Loucy (cell line): ENCODE data around the gene BBX.

Source experiments
- EZH2phosphoT487 ChIP-seq: fragments of 200-600 bp; IDR thresholded peaks from 2 replicates; pipeline ENCODE4 v1.6.1; 2018; ENCODE audit warnings: antibody characterized with exemption, mild to moderate bottlenecking, moderate library complexity, borderline replicate concordance
- TF ChIP-seq, protein P1 (sequence below): fragments of 200-600 bp; sonication (generic); conservative IDR thresholded peaks from 2 replicates; pipeline ENCODE4 v1.5.1; 2014; ENCODE audit warnings: mild to moderate bottlenecking, antibody characterized with exemption, low read length

DNA sequence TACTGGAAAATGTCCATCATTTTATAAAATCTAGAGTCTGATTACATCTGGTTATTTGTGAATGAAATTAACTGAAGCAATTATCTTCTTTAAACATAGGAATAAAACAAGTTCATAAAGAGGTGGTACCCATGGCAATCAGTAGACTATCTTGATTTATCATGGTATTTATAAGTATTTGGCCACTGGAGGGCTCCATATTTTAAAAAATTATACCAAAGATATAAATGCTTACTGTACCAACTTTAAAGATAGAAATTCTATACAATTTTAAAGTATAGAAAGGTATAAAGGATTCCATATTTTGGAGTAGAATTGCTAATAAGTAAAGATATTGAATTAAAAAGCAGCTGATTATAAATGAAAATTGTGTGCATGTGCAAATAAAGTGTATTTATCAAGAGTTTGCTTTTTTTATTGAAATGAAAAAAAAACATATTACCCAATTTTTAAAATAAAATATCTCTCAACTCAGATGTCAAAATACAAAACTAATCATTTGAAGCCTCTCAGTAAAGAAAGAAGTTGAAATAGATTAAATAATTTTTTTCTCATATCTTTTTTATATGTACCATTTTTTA is 105.3 kb downstream of the BBX start:
- TF ChIP-seq, protein P1, sequence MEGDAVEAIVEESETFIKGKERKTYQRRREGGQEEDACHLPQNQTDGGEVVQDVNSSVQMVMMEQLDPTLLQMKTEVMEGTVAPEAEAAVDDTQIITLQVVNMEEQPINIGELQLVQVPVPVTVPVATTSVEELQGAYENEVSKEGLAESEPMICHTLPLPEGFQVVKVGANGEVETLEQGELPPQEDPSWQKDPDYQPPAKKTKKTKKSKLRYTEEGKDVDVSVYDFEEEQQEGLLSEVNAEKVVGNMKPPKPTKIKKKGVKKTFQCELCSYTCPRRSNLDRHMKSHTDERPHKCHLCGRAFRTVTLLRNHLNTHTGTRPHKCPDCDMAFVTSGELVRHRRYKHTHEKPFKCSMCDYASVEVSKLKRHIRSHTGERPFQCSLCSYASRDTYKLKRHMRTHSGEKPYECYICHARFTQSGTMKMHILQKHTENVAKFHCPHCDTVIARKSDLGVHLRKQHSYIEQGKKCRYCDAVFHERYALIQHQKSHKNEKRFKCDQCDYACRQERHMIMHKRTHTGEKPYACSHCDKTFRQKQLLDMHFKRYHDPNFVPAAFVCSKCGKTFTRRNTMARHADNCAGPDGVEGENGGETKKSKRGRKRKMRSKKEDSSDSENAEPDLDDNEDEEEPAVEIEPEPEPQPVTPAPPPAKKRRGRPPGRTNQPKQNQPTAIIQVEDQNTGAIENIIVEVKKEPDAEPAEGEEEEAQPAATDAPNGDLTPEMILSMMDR, result peak; percentile 62
- no peak for TF ChIP-seq EZH2phosphoT487
